Progenitor cell of endocrine pancreas (in vitro differentiated cells): ENCODE results near the gene ADGRD2. TPM values are rescaled to one million over a fixed set of nuclear protein-coding genes. Genes with fewer than 3 reads are reported as not detected.

ENCODE experiments used
- DNase-seq: peaks from one replicate; pipeline ENCODE4 v3.0.0; 2021; ENCODE audit warnings: low spot score; ENCODE audit not compliant: unreplicated experiment
- H3K27ac Mint-ChIP-seq: 2 replicates; pipeline ENCODE4 v1.8.0; 2021; ENCODE audit warnings: mild to moderate bottlenecking, moderate library complexity, mixed read lengths
- H3K27me3 Mint-ChIP-seq: 2 replicates; pipeline ENCODE4 v1.8.0; 2021; ENCODE audit warnings: mixed read lengths
- H3K36me3 Mint-ChIP-seq: 2 replicates; pipeline ENCODE4 v1.8.0; 2022; ENCODE audit warnings: mixed read lengths; ENCODE audit not compliant: insufficient read depth
- H3K4me1 Mint-ChIP-seq: 2 replicates; pipeline ENCODE4 v1.8.0; 2021; ENCODE audit warnings: low read depth, mixed read lengths
- H3K4me3 Mint-ChIP-seq: 2 replicates; pipeline ENCODE4 v1.8.0; 2021; ENCODE audit warnings: low read depth, mild to moderate bottlenecking, moderate library complexity, mixed read lengths
- H3K9me3 Mint-ChIP-seq: 2 replicates; pipeline ENCODE4 v1.8.0; 2021; ENCODE audit warnings: low read depth, mixed read lengths
- CTCF ChIP-seq: fragments of 200-600 bp; sonication (generic); IDR thresholded peaks from one replicate; pipeline ENCODE4 v1.5.0; 2021; ENCODE audit warnings: antibody characterized with exemption, mild to moderate bottlenecking; ENCODE audit not compliant: unreplicated experiment
- total RNA-seq: library from RNA; stranded (reverse); gene quantifications from 2 replicates; pipeline ENCODE4 v1.2.1, GENCODE V29; 2021

ADGRD2 gene
- total RNA-seq, 1 donor from 2014 or later = not detected

- no peaks in the 10 kb centered on the region for H3K4me1 Mint-ChIP-seq
- H3K27ac Mint-ChIP-seq = no peak overlapping the region
- DNase-seq = no peak
- H3K4me3 Mint-ChIP-seq = no peak overlapping the region
- no peak for TF ChIP-seq CTCF
- no peaks in the 10 kb centered on the region for H3K36me3 Mint-ChIP-seq
- H3K27me3 Mint-ChIP-seq = peaks cover 37% of the 10 kb centered on the region
- peaks cover 5% of the 10 kb centered on the region for H3K9me3 Mint-ChIP-seq
Measured at GRCh38 chr9:124456341-124457078, 6.3 kb downstream of the ADGRD2 start.

- Mint-ChIP-seq H3K9me3 (peaks cover 5% of the 10 kb centered on the region), H3K36me3 (no peaks in the 10 kb centered on the region), H3K4me3 (no peak overlapping the region), H3K27me3 (peaks cover 31% of the 10 kb centered on the region), H3K4me1 (no peaks in the 10 kb centered on the region), H3K27ac (no peak overlapping the region)
- DNase-seq = no peak
- TF ChIP-seq CTCF = no peak
Measured at GRCh38 chr9:124457079-124457886, 7.0 kb downstream of the ADGRD2 start.

- H3K4me3 Mint-ChIP-seq = no peak overlapping the region
- H3K4me1 Mint-ChIP-seq = no peaks in the 10 kb centered on the region
- TF ChIP-seq CTCF = no peak
- H3K36me3 Mint-ChIP-seq = no peaks in the 10 kb centered on the region
- H3K27me3 Mint-ChIP-seq = peaks cover 30% of the 10 kb centered on the region
- no peak overlapping the region for H3K27ac Mint-ChIP-seq
- H3K9me3 Mint-ChIP-seq = peaks cover 5% of the 10 kb centered on the region
- no peak for DNase-seq
Measured at GRCh38 chr9:124457887-124458431, 7.7 kb downstream of the ADGRD2 start.

GRCh38 chr9:124458441-124458840 is 8.2 kb downstream of the ADGRD2 start:
- Mint-ChIP-seq H3K27me3 (peaks cover 34% of the 10 kb centered on the region), H3K4me1 (no peaks in the 10 kb centered on the region), H3K9me3 (peaks cover 5% of the 10 kb centered on the region), H3K36me3 (no peaks in the 10 kb centered on the region), H3K4me3 (no peak overlapping the region), H3K27ac (no peak overlapping the region)
- DNase-seq = no peak
- TF ChIP-seq CTCF = no peak

GRCh38 chr9:124462739-124463138 is 12.5 kb downstream of the ADGRD2 start:
- Mint-ChIP-seq H3K36me3 (no peaks in the 10 kb centered on the region), H3K4me1 (no peaks in the 10 kb centered on the region), H3K27me3 (peaks cover 22% of the 10 kb centered on the region), H3K9me3 (peaks cover 5% of the 10 kb centered on the region), H3K27ac (no peak overlapping the region), H3K4me3 (no peak overlapping the region)
- no peak for DNase-seq
- no peak for TF ChIP-seq CTCF
